ENCODE measurements around the gene ALOX15. TPM values are rescaled to one million over a fixed set of nuclear protein-coding genes. Genes with fewer than 3 reads are reported as not detected.

The ALOX15 gene
- polyA plus RNA-seq, 1 donor from 2014 or later: 0.12 TPM

- Histone ChIP-seq H2AFZ (ENCODE audit: low read depth, low read length) (no peak overlapping the region), H3K9me2 (ENCODE audit: insufficient read depth, low read length) (no peaks in the 10 kb centered on the region), H3K9ac (ENCODE audit: low read length) (peak overlapping the region; percentile 53), H3K79me2 (replicated peaks; ENCODE audit: insufficient read depth, low read length) (no peaks in the 10 kb centered on the region), H3F3A (ENCODE audit: insufficient read depth, low read length, poor library complexity, severe bottlenecking) (no peaks in the 10 kb centered on the region), H3K36me3 (ENCODE audit: insufficient read depth, low read length) (no peaks in the 10 kb centered on the region), H3K4me2 (ENCODE audit: low read length) (no peak overlapping the region), H3K9me3 (ENCODE audit: low read length) (no peaks in the 10 kb centered on the region), H3K27ac (ENCODE audit: low read length) (no peak overlapping the region), H3K4me3 (ENCODE audit: low read length) (peak overlapping the region; percentile 68), H4K20me1 (ENCODE audit: insufficient read depth) (no peaks in the 10 kb centered on the region), H3K27me3 (ENCODE audit: insufficient read depth, low read depth, low read length) (peaks cover 29% of the 10 kb centered on the region)
- TF ChIP-seq SMC3 (conservative IDR thresholded peaks at IDR 0.05; ENCODE audit: poor library complexity) (peak; percentile 16), MXI1 (conservative IDR thresholded peaks at IDR 0.05; ENCODE audit: poor library complexity, severe bottlenecking) (no peak), RAD21 (conservative IDR thresholded peaks at IDR 0.05) (no peak), EP300 (conservative IDR thresholded peaks at IDR 0.05; ENCODE audit: poor library complexity, severe bottlenecking) (no peak), POLR2AphosphoS5 (IDR thresholded peaks at IDR 0.05) (no peak), CTCF (IDR thresholded peaks at IDR 0.05; ENCODE audit: poor library complexity, severe bottlenecking) (peak; percentile 71), TAF1 (IDR thresholded peaks at IDR 0.05; ENCODE audit: low read depth) (no peak), EZH2 (IDR thresholded peaks at IDR 0.05; ENCODE audit: borderline replicate concordance, insufficient read depth, low read length, poor library complexity, severe bottlenecking) (no peak)
- TF ChIP-seq, protein P1, sequence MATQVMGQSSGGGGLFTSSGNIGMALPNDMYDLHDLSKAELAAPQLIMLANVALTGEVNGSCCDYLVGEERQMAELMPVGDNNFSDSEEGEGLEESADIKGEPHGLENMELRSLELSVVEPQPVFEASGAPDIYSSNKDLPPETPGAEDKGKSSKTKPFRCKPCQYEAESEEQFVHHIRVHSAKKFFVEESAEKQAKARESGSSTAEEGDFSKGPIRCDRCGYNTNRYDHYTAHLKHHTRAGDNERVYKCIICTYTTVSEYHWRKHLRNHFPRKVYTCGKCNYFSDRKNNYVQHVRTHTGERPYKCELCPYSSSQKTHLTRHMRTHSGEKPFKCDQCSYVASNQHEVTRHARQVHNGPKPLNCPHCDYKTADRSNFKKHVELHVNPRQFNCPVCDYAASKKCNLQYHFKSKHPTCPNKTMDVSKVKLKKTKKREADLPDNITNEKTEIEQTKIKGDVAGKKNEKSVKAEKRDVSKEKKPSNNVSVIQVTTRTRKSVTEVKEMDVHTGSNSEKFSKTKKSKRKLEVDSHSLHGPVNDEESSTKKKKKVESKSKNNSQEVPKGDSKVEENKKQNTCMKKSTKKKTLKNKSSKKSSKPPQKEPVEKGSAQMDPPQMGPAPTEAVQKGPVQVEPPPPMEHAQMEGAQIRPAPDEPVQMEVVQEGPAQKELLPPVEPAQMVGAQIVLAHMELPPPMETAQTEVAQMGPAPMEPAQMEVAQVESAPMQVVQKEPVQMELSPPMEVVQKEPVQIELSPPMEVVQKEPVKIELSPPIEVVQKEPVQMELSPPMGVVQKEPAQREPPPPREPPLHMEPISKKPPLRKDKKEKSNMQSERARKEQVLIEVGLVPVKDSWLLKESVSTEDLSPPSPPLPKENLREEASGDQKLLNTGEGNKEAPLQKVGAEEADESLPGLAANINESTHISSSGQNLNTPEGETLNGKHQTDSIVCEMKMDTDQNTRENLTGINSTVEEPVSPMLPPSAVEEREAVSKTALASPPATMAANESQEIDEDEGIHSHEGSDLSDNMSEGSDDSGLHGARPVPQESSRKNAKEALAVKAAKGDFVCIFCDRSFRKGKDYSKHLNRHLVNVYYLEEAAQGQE (IDR thresholded peaks at IDR 0.05; ENCODE audit: borderline replicate concordance): no peak
These were observed 57.7 kb downstream of the ALOX15 start for GRCh38 chr17:4583782-4584100.

DNA sequence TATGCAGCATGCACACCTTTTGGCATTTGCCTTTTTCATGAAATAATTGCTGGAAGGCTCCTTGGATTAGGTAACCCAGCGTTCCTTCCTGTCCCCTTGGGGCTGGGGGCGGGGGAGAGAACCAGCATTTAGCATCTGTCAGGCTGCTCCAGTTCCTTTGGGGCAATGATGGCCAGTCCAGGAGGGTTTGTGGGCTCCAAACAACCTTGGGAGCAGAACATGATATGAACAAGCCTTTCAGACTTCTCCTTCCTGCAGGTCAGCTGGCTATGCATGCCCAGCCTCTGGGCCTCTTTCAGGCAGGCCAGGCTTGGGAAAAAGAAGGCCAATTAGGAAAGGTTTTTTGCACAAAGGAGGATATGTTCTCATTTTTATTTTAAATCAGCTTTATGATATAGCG lies 58.3 kb downstream of the ALOX15 start:
- no peaks in the 10 kb centered on the region for H3K9me2 ChIP-seq (ENCODE audit: insufficient read depth, low read length)
- no peaks in the 10 kb centered on the region for H3K36me3 ChIP-seq (ENCODE audit: insufficient read depth, low read length)
- no peak overlapping the region for H3K27ac ChIP-seq (ENCODE audit: low read length)
- H3K79me2 ChIP-seq (replicated peaks; ENCODE audit: insufficient read depth, low read length): no peaks in the 10 kb centered on the region
- no peak overlapping the region for H3K9ac ChIP-seq (ENCODE audit: low read length)
- no peak overlapping the region for H3K4me2 ChIP-seq (ENCODE audit: low read length)
- H4K20me1 ChIP-seq (ENCODE audit: insufficient read depth): no peaks in the 10 kb centered on the region
- no peaks in the 10 kb centered on the region for H3F3A ChIP-seq (ENCODE audit: insufficient read depth, low read length, poor library complexity, severe bottlenecking)
- no peak overlapping the region for H2AFZ ChIP-seq (ENCODE audit: low read depth, low read length)
- no peak overlapping the region for H3K4me3 ChIP-seq (ENCODE audit: low read length)
- TF ChIP-seq TAF1 (IDR thresholded peaks at IDR 0.05; ENCODE audit: low read depth) (no peak), MXI1 (conservative IDR thresholded peaks at IDR 0.05; ENCODE audit: poor library complexity, severe bottlenecking) (no peak), EP300 (conservative IDR thresholded peaks at IDR 0.05; ENCODE audit: poor library complexity, severe bottlenecking) (no peak), POLR2AphosphoS5 (IDR thresholded peaks at IDR 0.05) (no peak), SMC3 (conservative IDR thresholded peaks at IDR 0.05; ENCODE audit: poor library complexity) (no peak), CTCF (IDR thresholded peaks at IDR 0.05; ENCODE audit: poor library complexity, severe bottlenecking) (no peak), RAD21 (conservative IDR thresholded peaks at IDR 0.05) (no peak), EZH2 (IDR thresholded peaks at IDR 0.05; ENCODE audit: borderline replicate concordance, insufficient read depth, low read length, poor library complexity, severe bottlenecking) (no peak)
- TF ChIP-seq, protein P1 (IDR thresholded peaks at IDR 0.05; ENCODE audit: borderline replicate concordance): no peak
- no peaks in the 10 kb centered on the region for H3K9me3 ChIP-seq (ENCODE audit: low read length)
- H3K27me3 ChIP-seq (ENCODE audit: insufficient read depth, low read depth, low read length): peaks cover 29% of the 10 kb centered on the region

Measured in neural cell (in vitro differentiated cells).